K562 (cell line): ENCODE measurements around the gene ETV3L. TPM values are rescaled to one million over a fixed set of nuclear protein-coding genes. Genes with fewer than 3 reads are reported as not detected.
A peak's percentile ranks its signal among the peaks of the same experiment; 100 is the strongest.

ENCODE experiments used
- ETS2 ChIP-seq: IDR thresholded peaks from 2 replicates; pipeline ENCODE4 v1.6.1; 2016; ENCODE audit warnings: borderline replicate concordance, missing genetic modification characterization, mild to moderate bottlenecking, moderate library complexity, missing compliant biosample characterization; ENCODE audit not compliant: poor library complexity, severe bottlenecking
- HOXB6 ChIP-seq: fragments of 250-450 bp; sonication (Bioruptor Pico); IDR thresholded peaks from 2 replicates; pipeline ENCODE4 v1.5.1; 2022; ENCODE audit warnings: mild to moderate bottlenecking, borderline replicate concordance
- POLR2AphosphoS5 ChIP-seq: IDR thresholded peaks from 2 replicates; pipeline ENCODE4 v1.6.1; 2011; ENCODE audit warnings: mild to moderate bottlenecking, low read depth, low read length, moderate library complexity; ENCODE audit not compliant: control insufficient read depth, insufficient read depth
- ZNF644 ChIP-seq: fragments of 200-800 bp; sonication (Bioruptor generic); IDR thresholded peaks from 2 replicates; pipeline ENCODE4 v1.6.1; 2016; ENCODE audit warnings: low read depth, missing genetic modification characterization, missing compliant biosample characterization
- polyA plus RNA-seq, 8 experiments: library from polyadenylated mRNA; depleted of rRNA in 4 of 8; stranded (reverse) in 5 of 8; unstranded in 3 of 8; fragments of >200 nt; fragmentation: Nextera tagmentation in 2 of 8; fragmentation: Illumina TruSeq in 1 of 8; extraction: Ambion mirVana in 2 of 8; extraction: Trizol in 1 of 8; gene quantifications; 2 replicates each; pipeline versions ENCODE4 v1.2.1 to v1.2.3, GENCODE V29; 2011 to 2014; ENCODE audit warnings: inconsistent platforms in 1 of 8, missing spikeins in 1 of 8
- total RNA-seq, 7 experiments: library from RNA; depleted of rRNA in 6 of 7; stranded (reverse); fragments of >200 nt in 6 of 7; fragmentation: Illumina TruSeq in 2 of 7; extraction: Trizol in 2 of 7; gene quantifications; 2 replicates each; pipeline versions ENCODE4 v1.2.1 to v1.2.3, GENCODE V29; 2011 to 2021; ENCODE audit warnings: low replicate concordance in 1 of 7
- TF ChIP-seq, protein P1 (sequence below): fragments of 450-650 bp; IDR thresholded peaks from 2 replicates; pipeline ENCODE4 v1.6.1; 2016; ENCODE audit warnings: mild to moderate bottlenecking, moderate library complexity
- TF ChIP-seq, protein P2 (sequence below), 3 experiments: IDR thresholded peaks in 2 of 3; conservative IDR thresholded peaks in 1 of 3; 2 replicates each; pipeline ENCODE4 v1.5.1; 2011 to 2012; ENCODE audit warnings: low read length in 3 of 3, mild to moderate bottlenecking in 3 of 3, control low read depth in 2 of 3, improper control_type of control experiment in 1 of 3, inconsistent platforms in 1 of 3, low read depth in 1 of 3, mixed read lengths in 1 of 3, moderate library complexity in 1 of 3; ENCODE audit not compliant: insufficient read depth in 2 of 3
- TF ChIP-seq, protein P3 (sequence below): fragments of 450-650 bp; IDR thresholded peaks from 2 replicates; pipeline ENCODE4 v1.7.0; 2016; ENCODE audit warnings: borderline replicate concordance

The ETV3L gene
- total and polyA plus RNA-seq, 9 of the 15 experiments (the other 6 are each of a cell fraction or from before 2014, with no cell fraction given) = not detected

DNA sequence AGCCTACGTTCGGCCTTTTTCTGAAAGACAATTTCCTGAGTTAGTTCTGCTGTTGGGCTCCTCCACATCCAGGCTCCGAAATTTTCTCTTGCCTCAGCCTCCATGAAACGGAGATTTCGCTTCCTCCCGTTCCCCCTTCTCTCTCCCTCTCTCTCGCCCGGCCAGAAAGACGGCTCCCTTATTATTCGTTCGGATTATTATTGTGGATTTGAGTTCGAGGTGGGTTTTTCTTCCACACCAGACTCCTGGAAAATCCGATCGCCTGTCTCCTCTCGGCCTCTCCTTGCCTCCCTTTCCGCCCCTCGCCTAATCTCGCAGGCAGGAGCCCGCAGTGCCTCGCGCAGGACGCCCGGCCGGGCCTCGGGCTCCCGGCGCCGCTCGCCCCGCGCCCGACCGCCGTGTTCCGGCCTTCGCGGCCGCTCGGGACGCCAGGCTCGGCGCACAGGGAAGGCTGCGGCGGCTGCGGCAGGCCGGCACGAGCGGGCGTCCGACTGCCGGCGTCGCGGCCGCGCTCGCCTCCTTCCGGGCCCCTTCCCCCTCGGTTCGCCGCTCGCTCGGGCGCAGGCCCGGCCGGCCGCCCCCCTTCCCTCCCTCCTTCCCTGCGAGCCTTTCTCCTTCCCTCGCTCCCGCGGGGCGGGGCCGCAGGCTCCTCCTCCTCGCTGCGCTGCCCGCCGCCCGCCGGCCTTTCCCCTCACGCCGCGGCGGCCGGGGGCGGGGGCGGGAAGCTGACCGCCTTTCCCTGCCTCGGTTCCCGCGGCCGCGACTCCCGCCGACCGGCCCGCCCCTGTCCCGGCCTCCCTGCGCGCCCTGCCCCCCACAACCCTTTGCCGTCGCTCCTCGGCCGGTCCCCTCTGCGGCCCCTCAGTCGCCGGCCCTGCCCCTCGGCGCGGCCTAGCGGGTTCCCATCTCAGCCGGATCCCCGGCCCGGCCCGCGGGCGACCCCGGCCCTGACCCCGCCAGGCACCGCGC, 54.1 kb downstream of the ETV3L start, which contains the start of gene ARHGEF11 (continued):
- peak; percentile 70; the same call in 1 of the 2 replicates for TF ChIP-seq POLR2AphosphoS5
- no peak for TF ChIP-seq ZNF644 (tag)
- TF ChIP-seq, protein P1, sequence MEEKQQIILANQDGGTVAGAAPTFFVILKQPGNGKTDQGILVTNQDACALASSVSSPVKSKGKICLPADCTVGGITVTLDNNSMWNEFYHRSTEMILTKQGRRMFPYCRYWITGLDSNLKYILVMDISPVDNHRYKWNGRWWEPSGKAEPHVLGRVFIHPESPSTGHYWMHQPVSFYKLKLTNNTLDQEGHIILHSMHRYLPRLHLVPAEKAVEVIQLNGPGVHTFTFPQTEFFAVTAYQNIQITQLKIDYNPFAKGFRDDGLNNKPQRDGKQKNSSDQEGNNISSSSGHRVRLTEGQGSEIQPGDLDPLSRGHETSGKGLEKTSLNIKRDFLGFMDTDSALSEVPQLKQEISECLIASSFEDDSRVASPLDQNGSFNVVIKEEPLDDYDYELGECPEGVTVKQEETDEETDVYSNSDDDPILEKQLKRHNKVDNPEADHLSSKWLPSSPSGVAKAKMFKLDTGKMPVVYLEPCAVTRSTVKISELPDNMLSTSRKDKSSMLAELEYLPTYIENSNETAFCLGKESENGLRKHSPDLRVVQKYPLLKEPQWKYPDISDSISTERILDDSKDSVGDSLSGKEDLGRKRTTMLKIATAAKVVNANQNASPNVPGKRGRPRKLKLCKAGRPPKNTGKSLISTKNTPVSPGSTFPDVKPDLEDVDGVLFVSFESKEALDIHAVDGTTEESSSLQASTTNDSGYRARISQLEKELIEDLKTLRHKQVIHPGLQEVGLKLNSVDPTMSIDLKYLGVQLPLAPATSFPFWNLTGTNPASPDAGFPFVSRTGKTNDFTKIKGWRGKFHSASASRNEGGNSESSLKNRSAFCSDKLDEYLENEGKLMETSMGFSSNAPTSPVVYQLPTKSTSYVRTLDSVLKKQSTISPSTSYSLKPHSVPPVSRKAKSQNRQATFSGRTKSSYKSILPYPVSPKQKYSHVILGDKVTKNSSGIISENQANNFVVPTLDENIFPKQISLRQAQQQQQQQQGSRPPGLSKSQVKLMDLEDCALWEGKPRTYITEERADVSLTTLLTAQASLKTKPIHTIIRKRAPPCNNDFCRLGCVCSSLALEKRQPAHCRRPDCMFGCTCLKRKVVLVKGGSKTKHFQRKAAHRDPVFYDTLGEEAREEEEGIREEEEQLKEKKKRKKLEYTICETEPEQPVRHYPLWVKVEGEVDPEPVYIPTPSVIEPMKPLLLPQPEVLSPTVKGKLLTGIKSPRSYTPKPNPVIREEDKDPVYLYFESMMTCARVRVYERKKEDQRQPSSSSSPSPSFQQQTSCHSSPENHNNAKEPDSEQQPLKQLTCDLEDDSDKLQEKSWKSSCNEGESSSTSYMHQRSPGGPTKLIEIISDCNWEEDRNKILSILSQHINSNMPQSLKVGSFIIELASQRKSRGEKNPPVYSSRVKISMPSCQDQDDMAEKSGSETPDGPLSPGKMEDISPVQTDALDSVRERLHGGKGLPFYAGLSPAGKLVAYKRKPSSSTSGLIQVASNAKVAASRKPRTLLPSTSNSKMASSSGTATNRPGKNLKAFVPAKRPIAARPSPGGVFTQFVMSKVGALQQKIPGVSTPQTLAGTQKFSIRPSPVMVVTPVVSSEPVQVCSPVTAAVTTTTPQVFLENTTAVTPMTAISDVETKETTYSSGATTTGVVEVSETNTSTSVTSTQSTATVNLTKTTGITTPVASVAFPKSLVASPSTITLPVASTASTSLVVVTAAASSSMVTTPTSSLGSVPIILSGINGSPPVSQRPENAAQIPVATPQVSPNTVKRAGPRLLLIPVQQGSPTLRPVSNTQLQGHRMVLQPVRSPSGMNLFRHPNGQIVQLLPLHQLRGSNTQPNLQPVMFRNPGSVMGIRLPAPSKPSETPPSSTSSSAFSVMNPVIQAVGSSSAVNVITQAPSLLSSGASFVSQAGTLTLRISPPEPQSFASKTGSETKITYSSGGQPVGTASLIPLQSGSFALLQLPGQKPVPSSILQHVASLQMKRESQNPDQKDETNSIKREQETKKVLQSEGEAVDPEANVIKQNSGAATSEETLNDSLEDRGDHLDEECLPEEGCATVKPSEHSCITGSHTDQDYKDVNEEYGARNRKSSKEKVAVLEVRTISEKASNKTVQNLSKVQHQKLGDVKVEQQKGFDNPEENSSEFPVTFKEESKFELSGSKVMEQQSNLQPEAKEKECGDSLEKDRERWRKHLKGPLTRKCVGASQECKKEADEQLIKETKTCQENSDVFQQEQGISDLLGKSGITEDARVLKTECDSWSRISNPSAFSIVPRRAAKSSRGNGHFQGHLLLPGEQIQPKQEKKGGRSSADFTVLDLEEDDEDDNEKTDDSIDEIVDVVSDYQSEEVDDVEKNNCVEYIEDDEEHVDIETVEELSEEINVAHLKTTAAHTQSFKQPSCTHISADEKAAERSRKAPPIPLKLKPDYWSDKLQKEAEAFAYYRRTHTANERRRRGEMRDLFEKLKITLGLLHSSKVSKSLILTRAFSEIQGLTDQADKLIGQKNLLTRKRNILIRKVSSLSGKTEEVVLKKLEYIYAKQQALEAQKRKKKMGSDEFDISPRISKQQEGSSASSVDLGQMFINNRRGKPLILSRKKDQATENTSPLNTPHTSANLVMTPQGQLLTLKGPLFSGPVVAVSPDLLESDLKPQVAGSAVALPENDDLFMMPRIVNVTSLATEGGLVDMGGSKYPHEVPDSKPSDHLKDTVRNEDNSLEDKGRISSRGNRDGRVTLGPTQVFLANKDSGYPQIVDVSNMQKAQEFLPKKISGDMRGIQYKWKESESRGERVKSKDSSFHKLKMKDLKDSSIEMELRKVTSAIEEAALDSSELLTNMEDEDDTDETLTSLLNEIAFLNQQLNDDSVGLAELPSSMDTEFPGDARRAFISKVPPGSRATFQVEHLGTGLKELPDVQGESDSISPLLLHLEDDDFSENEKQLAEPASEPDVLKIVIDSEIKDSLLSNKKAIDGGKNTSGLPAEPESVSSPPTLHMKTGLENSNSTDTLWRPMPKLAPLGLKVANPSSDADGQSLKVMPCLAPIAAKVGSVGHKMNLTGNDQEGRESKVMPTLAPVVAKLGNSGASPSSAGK = no peak
- TF ChIP-seq, protein P2, sequence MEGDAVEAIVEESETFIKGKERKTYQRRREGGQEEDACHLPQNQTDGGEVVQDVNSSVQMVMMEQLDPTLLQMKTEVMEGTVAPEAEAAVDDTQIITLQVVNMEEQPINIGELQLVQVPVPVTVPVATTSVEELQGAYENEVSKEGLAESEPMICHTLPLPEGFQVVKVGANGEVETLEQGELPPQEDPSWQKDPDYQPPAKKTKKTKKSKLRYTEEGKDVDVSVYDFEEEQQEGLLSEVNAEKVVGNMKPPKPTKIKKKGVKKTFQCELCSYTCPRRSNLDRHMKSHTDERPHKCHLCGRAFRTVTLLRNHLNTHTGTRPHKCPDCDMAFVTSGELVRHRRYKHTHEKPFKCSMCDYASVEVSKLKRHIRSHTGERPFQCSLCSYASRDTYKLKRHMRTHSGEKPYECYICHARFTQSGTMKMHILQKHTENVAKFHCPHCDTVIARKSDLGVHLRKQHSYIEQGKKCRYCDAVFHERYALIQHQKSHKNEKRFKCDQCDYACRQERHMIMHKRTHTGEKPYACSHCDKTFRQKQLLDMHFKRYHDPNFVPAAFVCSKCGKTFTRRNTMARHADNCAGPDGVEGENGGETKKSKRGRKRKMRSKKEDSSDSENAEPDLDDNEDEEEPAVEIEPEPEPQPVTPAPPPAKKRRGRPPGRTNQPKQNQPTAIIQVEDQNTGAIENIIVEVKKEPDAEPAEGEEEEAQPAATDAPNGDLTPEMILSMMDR (IDR thresholded peaks at IDR 0.05 in 2 of 3, conservative IDR thresholded peaks at IDR 0.05 in 1 of 3; ENCODE audit: insufficient read depth in 2 of 3, low read depth in 1 of 3, low read length in 3 of 3) = no peak
- TF ChIP-seq ETS2 (tag) = no peak
- TF ChIP-seq, protein P3, sequence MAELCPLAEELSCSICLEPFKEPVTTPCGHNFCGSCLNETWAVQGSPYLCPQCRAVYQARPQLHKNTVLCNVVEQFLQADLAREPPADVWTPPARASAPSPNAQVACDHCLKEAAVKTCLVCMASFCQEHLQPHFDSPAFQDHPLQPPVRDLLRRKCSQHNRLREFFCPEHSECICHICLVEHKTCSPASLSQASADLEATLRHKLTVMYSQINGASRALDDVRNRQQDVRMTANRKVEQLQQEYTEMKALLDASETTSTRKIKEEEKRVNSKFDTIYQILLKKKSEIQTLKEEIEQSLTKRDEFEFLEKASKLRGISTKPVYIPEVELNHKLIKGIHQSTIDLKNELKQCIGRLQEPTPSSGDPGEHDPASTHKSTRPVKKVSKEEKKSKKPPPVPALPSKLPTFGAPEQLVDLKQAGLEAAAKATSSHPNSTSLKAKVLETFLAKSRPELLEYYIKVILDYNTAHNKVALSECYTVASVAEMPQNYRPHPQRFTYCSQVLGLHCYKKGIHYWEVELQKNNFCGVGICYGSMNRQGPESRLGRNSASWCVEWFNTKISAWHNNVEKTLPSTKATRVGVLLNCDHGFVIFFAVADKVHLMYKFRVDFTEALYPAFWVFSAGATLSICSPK = peak; percentile 16; the same call in 1 of the 2 replicates
- no peak for TF ChIP-seq HOXB6 (CRISPR knock-in tag)
